HEK293 (cell line): Measurements from ENCODE around the gene PDZD2.

Source experiments
- CTCF ChIA-PET: fragments of 350-600 bp; formaldehyde crosslinking; extraction: SDS; loops from one replicate; lab custom pipeline; 2021; ENCODE audit warnings: antibody characterized with exemption; lab: Yijun Ruan, JAX
- POLR2A ChIA-PET: fragments of 300-600 bp; formaldehyde crosslinking; extraction: SDS; loops from one replicate; lab custom pipeline; 2020; ENCODE audit warnings: antibody characterized with exemption, inconsistent platforms; lab: Yijun Ruan, JAX
- H3K27ac ChIP-seq: fragments of 200-500 bp; sonication (Bioruptor generic); 2 replicates; pipeline ENCODE4 v1.5.1; 2014; ENCODE audit warnings: low read depth, low read length, control low read depth, inconsistent platforms; ENCODE audit errors: extremely low read depth
- H3K36me3 ChIP-seq, 2 experiments: fragments of 200-500 bp in 1 of 2; sonication (Bioruptor generic) in 1 of 2; 1 replicate in 1 of 2; 2 replicates in 1 of 2; pipeline ENCODE4 v1.5.1; 2014 to 2017; ENCODE audit warnings: inconsistent platforms in 2 of 2, low read length in 2 of 2; ENCODE audit not compliant: control insufficient read depth in 2 of 2, insufficient read depth in 1 of 2
- H3K4me1 ChIP-seq: fragments of 200-500 bp; sonication (Bioruptor generic); 2 replicates; pipeline ENCODE4 v1.5.1; 2014; ENCODE audit warnings: mild to moderate bottlenecking, low read length, inconsistent platforms; ENCODE audit not compliant: control insufficient read depth, insufficient read depth
- H3K4me3 ChIP-seq: 2 replicates; pipeline ENCODE4 v1.5.1; 2011; ENCODE audit warnings: low read depth, mild to moderate bottlenecking, control low read depth, low read length, moderate library complexity
- H3K9me3 ChIP-seq: fragments of 200-500 bp; sonication (Bioruptor generic); 2 replicates; pipeline ENCODE4 v1.5.1; 2014; ENCODE audit warnings: low read depth, low read length, inconsistent platforms; ENCODE audit not compliant: control insufficient read depth, insufficient read depth
- CTCF ChIP-seq: fragments of 450-650 bp; formaldehyde crosslinking; IDR thresholded peaks from 2 replicates; pipeline ENCODE4 v1.5.1; 2016; ENCODE audit warnings: missing biosample characterization, missing genetic modification characterization
- EGR2 ChIP-seq: fragments of 450-650 bp; formaldehyde crosslinking; IDR thresholded peaks from 2 replicates; pipeline ENCODE4 v1.5.1; 2016; ENCODE audit warnings: low read depth, missing biosample characterization, missing genetic modification characterization
- REST ChIP-seq: fragments of 450-650 bp; formaldehyde crosslinking; IDR thresholded peaks from 2 replicates; pipeline ENCODE4 v1.5.1; 2016; ENCODE audit warnings: missing biosample characterization, missing genetic modification characterization
- SP2 ChIP-seq: fragments of 450-650 bp; formaldehyde crosslinking; IDR thresholded peaks from 2 replicates; pipeline ENCODE4 v1.5.1; 2016; ENCODE audit warnings: missing biosample characterization, missing genetic modification characterization
- WT1 ChIP-seq: fragments of 450-650 bp; formaldehyde crosslinking; IDR thresholded peaks from 2 replicates; pipeline ENCODE4 v1.5.1; 2016; ENCODE audit warnings: missing biosample characterization, missing genetic modification characterization
- ZNF133 ChIP-seq: fragments of 450-650 bp; formaldehyde crosslinking; IDR thresholded peaks from 2 replicates; pipeline ENCODE4 v1.5.1; 2016; ENCODE audit warnings: missing biosample characterization, missing genetic modification characterization
- ZNF157 ChIP-seq: fragments of 450-650 bp; formaldehyde crosslinking; IDR thresholded peaks from 2 replicates; pipeline ENCODE4 v1.5.1; 2016; ENCODE audit warnings: missing biosample characterization, missing genetic modification characterization
- ZNF223 ChIP-seq: fragments of 450-650 bp; formaldehyde crosslinking; IDR thresholded peaks from 2 replicates; pipeline ENCODE4 v1.5.1; 2016; ENCODE audit warnings: missing biosample characterization, missing genetic modification characterization
- ZNF292 ChIP-seq: fragments of 450-650 bp; formaldehyde crosslinking; IDR thresholded peaks from 2 replicates; pipeline ENCODE4 v1.5.1; 2016; ENCODE audit warnings: low read depth, missing biosample characterization, missing genetic modification characterization, borderline replicate concordance
- ZNF391 ChIP-seq: fragments of 450-650 bp; formaldehyde crosslinking; IDR thresholded peaks from 2 replicates; pipeline ENCODE4 v1.5.1; 2016; ENCODE audit warnings: low read depth, missing biosample characterization, missing genetic modification characterization, borderline replicate concordance
- ZNF518A ChIP-seq: fragments of 450-650 bp; formaldehyde crosslinking; conservative IDR thresholded peaks from 2 replicates; pipeline ENCODE4 v1.5.1; 2016; ENCODE audit warnings: low read depth, missing biosample characterization, missing genetic modification characterization
- ZNF701 ChIP-seq: fragments of 450-650 bp; formaldehyde crosslinking; IDR thresholded peaks from 2 replicates; pipeline ENCODE4 v1.5.1; 2016; ENCODE audit warnings: missing biosample characterization, missing genetic modification characterization
- ZNF768 ChIP-seq: fragments of 450-650 bp; formaldehyde crosslinking; IDR thresholded peaks from 2 replicates; pipeline ENCODE4 v1.5.1; 2018; ENCODE audit warnings: missing biosample characterization, mild to moderate bottlenecking, missing genetic modification characterization
- TF ChIP-seq, protein P1 (sequence below): fragments of 450-650 bp; formaldehyde crosslinking; IDR thresholded peaks from 2 replicates; pipeline ENCODE4 v1.5.1; 2016; ENCODE audit warnings: missing biosample characterization, missing genetic modification characterization

PDZD2 gene

DNA sequence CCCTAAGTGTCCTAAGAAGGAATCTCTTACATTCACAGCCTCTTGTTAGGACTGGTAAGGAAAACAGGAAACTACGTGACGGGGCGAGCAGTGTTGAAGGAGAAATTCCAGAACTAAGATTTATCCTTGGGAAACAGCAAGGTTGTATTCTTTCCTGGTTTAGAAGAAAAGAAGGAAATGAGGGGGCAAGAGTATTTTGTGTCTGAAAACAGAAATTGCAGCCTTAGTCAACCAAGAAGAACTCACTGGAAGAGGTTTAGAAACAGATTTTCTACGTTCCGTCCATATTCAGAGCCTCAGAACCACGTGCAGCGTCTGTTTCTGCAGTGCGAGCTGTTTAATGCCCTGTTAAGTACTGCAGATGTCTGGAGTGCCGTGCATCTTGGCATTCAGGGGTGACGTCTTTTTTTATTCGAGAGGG, 460.0 kb downstream of the PDZD2 start:
- Histone ChIP-seq H3K27ac (no peak overlapping the region), H3K36me3 (peaks cover 22 to 57% of the 10 kb centered on the region in 2 experiments), H3K9me3 (no peaks in the 10 kb centered on the region), H3K4me1 (no peaks in the 10 kb centered on the region), H3K4me3 (no peak overlapping the region)
- TF ChIP-seq ZNF518A (tag by site-specific recombination) (no peak), CTCF (tag by site-specific recombination) (no peak), EGR2 (no peak), ZNF701 (tag by site-specific recombination) (no peak), ZNF223 (tag by site-specific recombination) (no peak), ZNF391 (tag by site-specific recombination) (no peak), REST (tag by site-specific recombination) (no peak), SP2 (tag by site-specific recombination) (no peak), ZNF292 (tag by site-specific recombination) (no peak), ZNF768 (tag by site-specific recombination) (no peak)
- TF ChIP-seq, protein P1, sequence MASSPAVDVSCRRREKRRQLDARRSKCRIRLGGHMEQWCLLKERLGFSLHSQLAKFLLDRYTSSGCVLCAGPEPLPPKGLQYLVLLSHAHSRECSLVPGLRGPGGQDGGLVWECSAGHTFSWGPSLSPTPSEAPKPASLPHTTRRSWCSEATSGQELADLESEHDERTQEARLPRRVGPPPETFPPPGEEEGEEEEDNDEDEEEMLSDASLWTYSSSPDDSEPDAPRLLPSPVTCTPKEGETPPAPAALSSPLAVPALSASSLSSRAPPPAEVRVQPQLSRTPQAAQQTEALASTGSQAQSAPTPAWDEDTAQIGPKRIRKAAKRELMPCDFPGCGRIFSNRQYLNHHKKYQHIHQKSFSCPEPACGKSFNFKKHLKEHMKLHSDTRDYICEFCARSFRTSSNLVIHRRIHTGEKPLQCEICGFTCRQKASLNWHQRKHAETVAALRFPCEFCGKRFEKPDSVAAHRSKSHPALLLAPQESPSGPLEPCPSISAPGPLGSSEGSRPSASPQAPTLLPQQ (tag by site-specific recombination): no peak
- ChIA-PET POLR2A (no interaction called here), CTCF (interaction anchor here (1.1 to 1.7 kb wide), 2 partner anchors 10 to 22 kb away, joined by 3 to 5 read pairs; no protein-coding TSS in a partner anchor)

- Histone ChIP-seq H3K4me1 (no peaks in the 10 kb centered on the region), H3K4me3 (no peak overlapping the region), H3K36me3 (peaks cover 29 to 63% of the 10 kb centered on the region in 2 experiments), H3K9me3 (no peaks in the 10 kb centered on the region), H3K27ac (no peak overlapping the region)
- TF ChIP-seq ZNF133 (no peak), ZNF157 (tag by site-specific recombination) (no peak), WT1 (tag by site-specific recombination) (no peak)
- ChIA-PET POLR2A (no interaction called here), CTCF (interaction anchor here (1.7 kb wide), 1 partner anchor 23 kb away, joined by 5 read pairs; no protein-coding TSS in a partner anchor)
These were observed 460.6 kb downstream of the PDZD2 start for GRCh38 chr5:32099486-32100035.
